Activated T-helper 1 cell treated with anti-CD3 and anti-CD28 coated beads, Interleukin-2, amount 50 U/mL, for 16 hours (primary cell): ENCODE data around the gene PLEKHG4.

Source experiments
- DNase-seq, 2 donors: peaks; one replicate each; pipeline ENCODE4 v3.0.0-alpha.2; 2020; ENCODE audit warnings: low read depth in 1 of 2, low spot score in 1 of 2

The PLEKHG4 gene

GRCh38 chr16:67279296-67280089, at the start of gene PLEKHG4:
Gene PLEKHG4, plus strand, starts transcription at chr16:67279532. Its CDS starts 513 bp downstream, at chr16:67280045.
- peak; percentile 54 to 78 for DNase-seq

GRCh38 chr16:67229906-67230808, 49.2 kb upstream of the PLEKHG4 start:
- DNase-seq, result no peak

GRCh38 chr16:67230809-67231660, 48.3 kb upstream of the PLEKHG4 start:
- no peak for DNase-seq

- DNase-seq, result no peak
Observed at GRCh38 chr16:67233596-67233995, 45.7 kb upstream of the PLEKHG4 start.

- DNase-seq, result no peak
Observed at GRCh38 chr16:67234180-67234597, 45.1 kb upstream of the PLEKHG4 start.

- peak; percentile 28 to 35 for DNase-seq
Observed at GRCh38 chr16:67235816-67236562, 43.3 kb upstream of the PLEKHG4 start.

- peak; percentile 37 to 59 for DNase-seq
Observed at GRCh38 chr16:67236563-67237395, 42.6 kb upstream of the PLEKHG4 start.

GRCh38 chr16:67237396-67238277, 41.7 kb upstream of the PLEKHG4 start:
- DNase-seq, result no peak

- no peak for DNase-seq
Observed at GRCh38 chr16:67238278-67238575, 41.1 kb upstream of the PLEKHG4 start.

GRCh38 chr16:67238806-67239470, 40.4 kb upstream of the PLEKHG4 start:
- no peak for DNase-seq

GRCh38 chr16:67240506-67240905, 38.8 kb upstream of the PLEKHG4 start:
- DNase-seq, result no peak

GRCh38 chr16:67241008-67241900, 38.1 kb upstream of the PLEKHG4 start:
- no peak for DNase-seq

- DNase-seq, result no peak
Observed at GRCh38 chr16:67242138-67242730, 37.1 kb upstream of the PLEKHG4 start.

- no peak for DNase-seq
Observed at GRCh38 chr16:67243481-67243880, 35.9 kb upstream of the PLEKHG4 start.

- DNase-seq, result peak; percentile 41 to 66
Observed at GRCh38 chr16:67244387-67245185, 34.7 kb upstream of the PLEKHG4 start.

- no peak for DNase-seq
Observed at GRCh38 chr16:67245186-67245585, 34.1 kb upstream of the PLEKHG4 start.
